SK-N-MC (cell line): ENCODE measurements around the gene BTK.

Experiments
- EZH2 ChIP-seq: fragments of 200-600 bp; sonication (generic); IDR thresholded peaks from one replicate; pipeline ENCODE4 v1.6.1; 2017; ENCODE audit warnings: antibody characterized with exemption
- POLR2AphosphoS5 ChIP-seq: IDR thresholded peaks from 2 replicates; pipeline ENCODE4 v1.6.1; 2012; ENCODE audit warnings: mild to moderate bottlenecking, low read depth, low read length, borderline replicate concordance

GRCh38 chrX:101407167-101407747 lies 21.3 kb upstream of the BTK start:
- TF ChIP-seq POLR2AphosphoS5: no peak
- TF ChIP-seq EZH2: no peak
